Endothelial cell of umbilical vein (primary cell): Measurements from ENCODE around the gene APOO. TPM values are rescaled to one million over a fixed set of nuclear protein-coding genes. Genes with fewer than 3 reads are reported as not detected.

Source experiments
- BruUV-seq: library from RNA; stranded (reverse); fragments of 400-500 nt; replicated peaks from 2 replicates; lab custom pipeline; 2021; lab: Mats Ljungman, UMichigan
- CTCF ChIA-PET: fragments of 300-600, 350-600 bp; sonication (Branson Sonifier 250); formaldehyde crosslinking; loops from one replicate; lab custom pipeline; 2021; ENCODE audit warnings: antibody characterized with exemption, inconsistent platforms; lab: Charles Lee
- POLR2A ChIA-PET: fragments of 300-600, 350-600 bp; sonication (Branson Sonifier 250); formaldehyde crosslinking; loops from one replicate; lab custom pipeline; 2021; ENCODE audit warnings: antibody characterized with exemption, inconsistent platforms; lab: Charles Lee
- DNase-seq: peaks from one replicate; pipeline ENCODE4 v3.0.0-alpha.2; 2011; ENCODE audit warnings: low read depth, low spot score
- FAIRE-seq: peaks from 2 replicates; lab custom pipeline; 2011; peaks lifted over from hg19 to GRCh38; lab: Jason Lieb, UNC
- H2AFZ ChIP-seq: 2 replicates; pipeline ENCODE4 v1.6.0; 2012; ENCODE audit warnings: low read depth, low read length, control low read depth, inconsistent platforms
- H3K27ac ChIP-seq: 2 replicates; pipeline ENCODE4 v1.5.1; 2011; ENCODE audit warnings: low read depth, mild to moderate bottlenecking, control low read depth, low read length, moderate library complexity; ENCODE audit not compliant: insufficient read depth
- H3K27me3 ChIP-seq, 2 experiments: 2 replicates each; pipeline versions ENCODE4 v1.6.0 to v1.6.1; 2011; ENCODE audit warnings: low read length in 2 of 2, mixed read lengths in 1 of 2; ENCODE audit not compliant: control insufficient read depth in 2 of 2, insufficient read depth in 2 of 2
- H3K36me3 ChIP-seq, 2 experiments: 2 replicates in 1 of 2; 3 replicates in 1 of 2; pipeline ENCODE4 v1.5.1; 2011; ENCODE audit warnings: low read length in 2 of 2, mild to moderate bottlenecking in 1 of 2, moderate library complexity in 1 of 2; ENCODE audit not compliant: control insufficient read depth in 2 of 2, insufficient read depth in 2 of 2; ENCODE audit errors: extremely low read depth in 1 of 2
- H3K4me1 ChIP-seq: 3 replicates; pipeline ENCODE4 v1.5.1; 2011; ENCODE audit warnings: mild to moderate bottlenecking, low read length; ENCODE audit not compliant: control insufficient read depth, insufficient read depth; ENCODE audit errors: extremely low read depth
- H3K4me2 ChIP-seq: 2 replicates; pipeline ENCODE4 v1.6.1; 2011; ENCODE audit warnings: low read length, control low read depth, mixed read lengths; ENCODE audit not compliant: insufficient read depth
- H3K4me3 ChIP-seq, 3 experiments: fragments of 200-600 bp in 1 of 3; sonication (generic), shearing (Covaris generic) in 1 of 3; replicated peaks in 1 of 3; 2 replicates each; pipeline ENCODE4 v1.5.1; 2011 to 2016; ENCODE audit warnings: control low read depth in 3 of 3, low read length in 3 of 3, mild to moderate bottlenecking in 2 of 3, inconsistent platforms in 1 of 3, low read depth in 1 of 3, moderate library complexity in 1 of 3; ENCODE audit not compliant: insufficient read depth in 1 of 3
- H3K79me2 ChIP-seq: 2 replicates; pipeline ENCODE4 v1.6.0; 2012; ENCODE audit warnings: low read length, inconsistent platforms; ENCODE audit not compliant: control insufficient read depth, insufficient read depth
- H3K9ac ChIP-seq: replicated peaks from 2 replicates; pipeline ENCODE3; 2011; ENCODE audit warnings: low read length, control low read depth; ENCODE audit not compliant: insufficient read depth; ENCODE audit errors: extremely low read depth
- H3K9me1 ChIP-seq: replicated peaks from 3 replicates; pipeline ENCODE4 v1.6.0; 2011; ENCODE audit warnings: mild to moderate bottlenecking, low read length; ENCODE audit not compliant: control insufficient read depth, insufficient read depth; ENCODE audit errors: extremely low read depth
- H3K9me3 ChIP-seq: replicated peaks from 2 replicates; pipeline ENCODE4 v1.5.1; 2012; ENCODE audit warnings: low read length, inconsistent platforms; ENCODE audit not compliant: control insufficient read depth, insufficient read depth
- H4K20me1 ChIP-seq: replicated peaks from 2 replicates; pipeline ENCODE3; 2011; ENCODE audit warnings: mild to moderate bottlenecking, low read length; ENCODE audit not compliant: control insufficient read depth, insufficient read depth; ENCODE audit errors: extremely low read depth
- EZH2 ChIP-seq: IDR thresholded peaks from 2 replicates; pipeline ENCODE4 v1.6.1; 2012; ENCODE audit warnings: borderline replicate concordance, low read depth, mild to moderate bottlenecking, moderate library complexity, low read length, inconsistent platforms; ENCODE audit not compliant: severe bottlenecking
- FOS ChIP-seq: IDR thresholded peaks from 2 replicates; pipeline ENCODE4 v1.6.1; 2011; ENCODE audit warnings: mild to moderate bottlenecking, low read length, moderate library complexity, borderline replicate concordance; ENCODE audit not compliant: insufficient read depth
- GATA2 ChIP-seq: IDR thresholded peaks from 2 replicates; pipeline ENCODE4 v1.7.0; 2011; ENCODE audit warnings: low read depth, mild to moderate bottlenecking, moderate library complexity, mixed read lengths, low read length; ENCODE audit not compliant: insufficient read length, insufficient read depth
- JUN ChIP-seq: IDR thresholded peaks from 2 replicates; pipeline ENCODE4 v1.6.1; 2011; ENCODE audit warnings: borderline replicate concordance, low read depth; ENCODE audit not compliant: insufficient read length, insufficient read depth
- MYC ChIP-seq: IDR thresholded peaks from one replicate; pipeline ENCODE4 v1.6.1; 2011; ENCODE audit warnings: mild to moderate bottlenecking, low read depth, low read length
- POLR2A ChIP-seq: IDR thresholded peaks from 2 replicates; pipeline ENCODE4 v1.6.1; 2012; ENCODE audit warnings: low read depth, mild to moderate bottlenecking, control low read depth, low read length
- POLR2AphosphoS5 ChIP-seq: IDR thresholded peaks from 2 replicates; pipeline ENCODE4 v1.6.1; 2012; ENCODE audit warnings: low read depth, mild to moderate bottlenecking, control low read depth, low read length, moderate library complexity; ENCODE audit not compliant: insufficient read depth
- dilution Hi-C: fragments of 300-500 bp; cut with MboI; formaldehyde crosslinking; loops from one replicate; pipeline ENCODE4 v1.15.0; 2019; ENCODE audit warnings: low sequenced_read_pairs; ENCODE audit not compliant: extremely low pct_ligation_motif_present
- intact Hi-C: fragments of 100-400 bp; cut with micrococcal nuclease; formaldehyde crosslinking; loops from one replicate; pipeline ENCODE4 v1.10.0; 2022
- polyA plus RNA-seq, 4 experiments: library from polyadenylated mRNA; depleted of rRNA in 3 of 4; stranded (reverse) in 3 of 4; unstranded in 1 of 4; fragments of >200 nt; gene quantifications; 2 replicates each; pipeline versions ENCODE4 v1.2.1 to v1.2.3, GENCODE V29; 2011 to 2012; ENCODE audit warnings: missing spikeins in 1 of 4
- total RNA-seq: library from RNA; stranded (reverse); gene quantifications from 2 replicates; pipeline ENCODE4 v1.2.3, GENCODE V29; 2021
- TF ChIP-seq, protein P1 (sequence below), 2 donors: IDR thresholded peaks; 1 replicate in 1 of 2; 2 replicates in 1 of 2; pipeline ENCODE4 v1.5.1; 2011; ENCODE audit warnings: low read length in 2 of 2, mild to moderate bottlenecking in 2 of 2, moderate library complexity in 2 of 2, control low read depth in 1 of 2, inconsistent platforms in 1 of 2, low read depth in 1 of 2; ENCODE audit not compliant: insufficient read depth in 1 of 2; ENCODE audit errors: extremely low read depth in 1 of 2
- TF ChIP-seq, protein P2 (sequence below): IDR thresholded peaks from 2 replicates; pipeline ENCODE4 v1.6.1; 2011; ENCODE audit not compliant: insufficient read depth, insufficient read length

Gene APOO
- total and polyA plus RNA-seq, 2 donors (not counting 3 experiments of a cell fraction or from before 2014, with no cell fraction given), result 9.8 to 24.3 TPM

DNA sequence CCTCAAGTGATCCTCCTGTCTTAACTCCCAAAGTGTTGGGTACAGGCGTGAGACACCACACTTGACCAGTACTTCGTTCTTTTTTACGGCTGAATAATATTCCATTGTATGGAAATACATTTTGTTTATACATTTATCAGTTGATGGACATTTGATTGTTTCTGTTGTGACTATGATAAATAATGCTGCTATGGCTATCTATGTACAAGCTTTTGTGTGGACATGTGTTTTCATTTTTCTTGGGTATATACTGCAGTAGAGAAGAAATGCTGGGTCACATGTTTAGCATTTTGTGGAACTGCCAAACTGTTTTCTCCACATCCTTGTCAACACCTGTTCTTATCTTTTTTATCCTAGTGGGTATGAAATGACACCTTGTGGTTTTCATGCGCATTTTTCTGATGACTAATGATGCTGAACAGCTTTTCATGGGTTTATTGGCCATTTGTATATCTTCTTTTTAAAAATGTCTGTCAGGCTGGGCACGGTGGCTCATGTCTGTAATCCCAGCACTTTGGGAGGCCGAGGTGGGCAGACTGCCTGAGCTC lies 87.4 kb downstream of the APOO start:
- TF ChIP-seq GATA2 (no peak), FOS (no peak), EZH2 (no peak), MYC (no peak), POLR2AphosphoS5 (no peak), POLR2A (no peak), JUN (no peak)
- TF ChIP-seq, protein P1, sequence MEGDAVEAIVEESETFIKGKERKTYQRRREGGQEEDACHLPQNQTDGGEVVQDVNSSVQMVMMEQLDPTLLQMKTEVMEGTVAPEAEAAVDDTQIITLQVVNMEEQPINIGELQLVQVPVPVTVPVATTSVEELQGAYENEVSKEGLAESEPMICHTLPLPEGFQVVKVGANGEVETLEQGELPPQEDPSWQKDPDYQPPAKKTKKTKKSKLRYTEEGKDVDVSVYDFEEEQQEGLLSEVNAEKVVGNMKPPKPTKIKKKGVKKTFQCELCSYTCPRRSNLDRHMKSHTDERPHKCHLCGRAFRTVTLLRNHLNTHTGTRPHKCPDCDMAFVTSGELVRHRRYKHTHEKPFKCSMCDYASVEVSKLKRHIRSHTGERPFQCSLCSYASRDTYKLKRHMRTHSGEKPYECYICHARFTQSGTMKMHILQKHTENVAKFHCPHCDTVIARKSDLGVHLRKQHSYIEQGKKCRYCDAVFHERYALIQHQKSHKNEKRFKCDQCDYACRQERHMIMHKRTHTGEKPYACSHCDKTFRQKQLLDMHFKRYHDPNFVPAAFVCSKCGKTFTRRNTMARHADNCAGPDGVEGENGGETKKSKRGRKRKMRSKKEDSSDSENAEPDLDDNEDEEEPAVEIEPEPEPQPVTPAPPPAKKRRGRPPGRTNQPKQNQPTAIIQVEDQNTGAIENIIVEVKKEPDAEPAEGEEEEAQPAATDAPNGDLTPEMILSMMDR (IDR thresholded peaks at IDR 0.05; ENCODE audit: extremely low read depth in 1 of 2, insufficient read depth in 1 of 2, low read depth in 1 of 2, low read length in 2 of 2), result no peak
- TF ChIP-seq, protein P2, sequence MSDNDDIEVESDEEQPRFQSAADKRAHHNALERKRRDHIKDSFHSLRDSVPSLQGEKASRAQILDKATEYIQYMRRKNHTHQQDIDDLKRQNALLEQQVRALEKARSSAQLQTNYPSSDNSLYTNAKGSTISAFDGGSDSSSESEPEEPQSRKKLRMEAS, result no peak

More for the DNA sequence above, 87.4 kb downstream of the APOO start:
- Histone ChIP-seq H3K9ac (no peak overlapping the region), H3K4me3 (no peak overlapping the region), H3K9me1 (no peaks in the 10 kb centered on the region), H3K9me3 (no peaks in the 10 kb centered on the region), H3K4me1 (no peaks in the 10 kb centered on the region), H3K27me3 (no peaks in the 10 kb centered on the region), H3K4me2 (no peak overlapping the region), H3K79me2 (no peaks in the 10 kb centered on the region), H3K36me3 (no peaks in the 10 kb centered on the region), H3K27ac (no peak overlapping the region), H4K20me1 (no peaks in the 10 kb centered on the region), H2AFZ (no peak overlapping the region)
- no TSS peak for BruUV-seq
- dilution Hi-C loops, result no loop called here
- POLR2A ChIA-PET, result interaction anchor here (1.7 kb wide), 1 partner anchor 37 kb away, joined by 5 read pairs; the partner anchor contains the start of gene SAT1
- FAIRE-seq, result no peak
- DNase-seq, result no peak
- CTCF ChIA-PET, result interaction anchor here (1.2 to 3.1 kb wide), 2 partner anchors 21 to 81 kb away, joined by 3 to 10 read pairs; no protein-coding TSS in a partner anchor
- intact Hi-C loops, result no loop called here
